GM19193 (cell line): ENCODE data around the gene LRRC4C.

Source experiments
- POLR2A ChIP-seq: IDR thresholded peaks from 4 replicates; pipeline ENCODE4 v1.6.1; 2011; ENCODE audit not compliant: insufficient read depth, insufficient read length; ENCODE audit errors: extremely low read depth

Gene LRRC4C

GRCh38 chr11:40280159-40281051, 1179.0 kb downstream of the LRRC4C start:
- no peak for TF ChIP-seq POLR2A

- no peak for TF ChIP-seq POLR2A
Measured at GRCh38 chr11:40276960-40277359, 1182.5 kb downstream of the LRRC4C start.

GRCh38 chr11:40274017-40274416, 1185.4 kb downstream of the LRRC4C start:
- no peak for TF ChIP-seq POLR2A

GRCh38 chr11:40273192-40273732, 1186.2 kb downstream of the LRRC4C start:
- TF ChIP-seq POLR2A, result no peak

GRCh38 chr11:40271361-40271760, 1188.1 kb downstream of the LRRC4C start:
- TF ChIP-seq POLR2A, result no peak

- no peak for TF ChIP-seq POLR2A
Measured at GRCh38 chr11:40269865-40270264, 1189.6 kb downstream of the LRRC4C start.

GRCh38 chr11:40268551-40268950, 1190.9 kb downstream of the LRRC4C start:
- no peak for TF ChIP-seq POLR2A

- no peak for TF ChIP-seq POLR2A
Measured at GRCh38 chr11:40255457-40255856, 1204.0 kb downstream of the LRRC4C start.

GRCh38 chr11:40253166-40253565, 1206.3 kb downstream of the LRRC4C start:
- no peak for TF ChIP-seq POLR2A

GRCh38 chr11:40252236-40252635, 1207.2 kb downstream of the LRRC4C start:
- no peak for TF ChIP-seq POLR2A

- no peak for TF ChIP-seq POLR2A
Measured at GRCh38 chr11:40246983-40247382, 1212.5 kb downstream of the LRRC4C start.

- no peak for TF ChIP-seq POLR2A
Measured at GRCh38 chr11:40241524-40242051, 1217.9 kb downstream of the LRRC4C start.

- no peak for TF ChIP-seq POLR2A
Measured at GRCh38 chr11:40240284-40240683, 1219.2 kb downstream of the LRRC4C start.

GRCh38 chr11:40236526-40236925, 1222.9 kb downstream of the LRRC4C start:
- TF ChIP-seq POLR2A, result no peak

- TF ChIP-seq POLR2A, result no peak
Measured at GRCh38 chr11:40235841-40236240, 1223.6 kb downstream of the LRRC4C start.

- TF ChIP-seq POLR2A, result no peak
Measured at GRCh38 chr11:40230821-40231220, 1228.6 kb downstream of the LRRC4C start.
